Astrocyte (in vitro differentiated cells and primary cell): ENCODE results near the gene CERS6. TPM values are rescaled to one million over a fixed set of nuclear protein-coding genes. Genes with fewer than 3 reads are reported as not detected.

Experiments used
- DNase-seq: peaks from one replicate; pipeline ENCODE4 v3.0.0-alpha.2; 2010; ENCODE audit warnings: low read depth
- FAIRE-seq: peaks from 2 replicates; lab custom pipeline; 2011; peaks lifted over from hg19 to GRCh38; lab: Jason Lieb, UNC
- H2AFZ ChIP-seq: 2 replicates; pipeline ENCODE4 v1.6.0; 2012; ENCODE audit warnings: low read depth, low read length, inconsistent platforms
- H3K27ac ChIP-seq: 2 replicates; pipeline ENCODE4 v1.5.1; 2011; ENCODE audit warnings: low read depth, low read length, inconsistent platforms
- H3K27me3 ChIP-seq: 2 replicates; pipeline ENCODE4 v1.6.0; 2011; ENCODE audit warnings: low read length, inconsistent platforms; ENCODE audit not compliant: insufficient read depth
- H3K36me3 ChIP-seq: 2 replicates; pipeline ENCODE4 v1.5.1; 2011; ENCODE audit warnings: low read length, inconsistent platforms; ENCODE audit not compliant: insufficient read depth
- H3K4me1 ChIP-seq: 2 replicates; pipeline ENCODE4 v1.5.1; 2011; ENCODE audit warnings: low read length, inconsistent platforms; ENCODE audit not compliant: insufficient read depth
- H3K4me2 ChIP-seq: 2 replicates; pipeline ENCODE4 v1.6.0; 2012; ENCODE audit warnings: low read length, inconsistent platforms
- H3K4me3 ChIP-seq: 2 replicates; pipeline ENCODE4 v1.5.1; 2011; ENCODE audit warnings: low read depth, mild to moderate bottlenecking, low read length, inconsistent platforms; ENCODE audit not compliant: insufficient read depth
- H3K79me2 ChIP-seq: 2 replicates; pipeline ENCODE4 v1.6.0; 2012; ENCODE audit warnings: mild to moderate bottlenecking, low read length, inconsistent platforms; ENCODE audit not compliant: insufficient read depth
- H3K9ac ChIP-seq: 2 replicates; pipeline ENCODE4 v1.6.0; 2012; ENCODE audit warnings: mild to moderate bottlenecking, low read length, inconsistent platforms
- H3K9me3 ChIP-seq: 2 replicates; pipeline ENCODE4 v1.5.1; 2012; ENCODE audit warnings: low read depth, mild to moderate bottlenecking, low read length, inconsistent platforms; ENCODE audit not compliant: insufficient read depth
- H4K20me1 ChIP-seq: 2 replicates; pipeline ENCODE4 v1.6.0; 2012; ENCODE audit warnings: low read length, inconsistent platforms; ENCODE audit not compliant: insufficient read depth
- H3K27ac Mint-ChIP-seq: one replicate; pipeline ENCODE4 v1.8.0; 2021; ENCODE audit warnings: mild to moderate bottlenecking, mixed read lengths; ENCODE audit not compliant: unreplicated experiment
- H3K27me3 Mint-ChIP-seq: one replicate; pipeline ENCODE4 v1.8.0; 2021; ENCODE audit warnings: low read depth, mixed read lengths; ENCODE audit not compliant: unreplicated experiment
- H3K36me3 Mint-ChIP-seq: one replicate; pipeline ENCODE4 v1.8.0; 2021; ENCODE audit warnings: low read depth, mixed read lengths; ENCODE audit not compliant: unreplicated experiment
- H3K4me1 Mint-ChIP-seq: one replicate; pipeline ENCODE4 v1.8.0; 2021; ENCODE audit warnings: low read depth, mixed read lengths; ENCODE audit not compliant: unreplicated experiment
- H3K4me3 Mint-ChIP-seq: one replicate; pipeline ENCODE4 v1.8.0; 2021; ENCODE audit warnings: mild to moderate bottlenecking, moderate library complexity, mixed read lengths; ENCODE audit not compliant: unreplicated experiment
- H3K9me3 Mint-ChIP-seq: one replicate; pipeline ENCODE4 v1.8.0; 2021; ENCODE audit warnings: mild to moderate bottlenecking, mixed read lengths; ENCODE audit not compliant: unreplicated experiment
- CTCF ChIP-seq: IDR thresholded peaks from 2 replicates; pipeline ENCODE4 v1.5.1; 2011; ENCODE audit warnings: low read depth, mild to moderate bottlenecking, inconsistent platforms, low read length, moderate library complexity; ENCODE audit not compliant: insufficient read depth
- EZH2 ChIP-seq: IDR thresholded peaks from 2 replicates; pipeline ENCODE4 v1.6.1; 2012; ENCODE audit warnings: mild to moderate bottlenecking, low read length, inconsistent platforms; ENCODE audit not compliant: insufficient read depth
- total RNA-seq: library from RNA; stranded (reverse); gene quantifications from 2 replicates; pipeline ENCODE4 v1.2.1, GENCODE V29; 2021

Gene CERS6
- total RNA-seq, 1 donor from 2014 or later: 23.4 TPM

- no peaks in the 10 kb centered on the region for H3K79me2 ChIP-seq
- H3K27me3 Mint-ChIP-seq: no peaks in the 10 kb centered on the region
- TF ChIP-seq CTCF: no peak
- no peak for TF ChIP-seq EZH2
- H3K4me2 ChIP-seq: no peak overlapping the region
- H3K9me3 ChIP-seq: no peaks in the 10 kb centered on the region
- peak; percentile 44 for DNase-seq
- no peaks in the 10 kb centered on the region for H3K9me3 Mint-ChIP-seq
- FAIRE-seq: no peak
- H3K27ac Mint-ChIP-seq: no peak overlapping the region
- H3K4me1 ChIP-seq: no peaks in the 10 kb centered on the region
- H3K9ac ChIP-seq: no peak overlapping the region
- no peak overlapping the region for H3K4me3 ChIP-seq
- H3K27ac ChIP-seq: no peak overlapping the region
- H3K36me3 ChIP-seq: no peaks in the 10 kb centered on the region
- H2AFZ ChIP-seq: no peak overlapping the region
- no peaks in the 10 kb centered on the region for H3K36me3 Mint-ChIP-seq
- H3K27me3 ChIP-seq: no peaks in the 10 kb centered on the region
- no peak overlapping the region for H3K4me3 Mint-ChIP-seq
- peaks cover 1% of the 10 kb centered on the region for H3K4me1 Mint-ChIP-seq
- H4K20me1 ChIP-seq: no peaks in the 10 kb centered on the region
Measured at GRCh38 chr2:168781191-168781817, 325.2 kb downstream of the CERS6 start.

GRCh38 chr2:168782271-168782670 is 326.2 kb downstream of the CERS6 start:
- DNase-seq (no peak), FAIRE-seq (no peak)
- Mint-ChIP-seq H3K9me3 (no peaks in the 10 kb centered on the region), H3K36me3 (no peaks in the 10 kb centered on the region), H3K27ac (no peak overlapping the region), H3K4me1 (peaks cover 1% of the 10 kb centered on the region), H3K27me3 (no peaks in the 10 kb centered on the region), H3K4me3 (no peak overlapping the region)
- H3K36me3 ChIP-seq: no peaks in the 10 kb centered on the region
- H3K4me2 ChIP-seq: no peak overlapping the region
- no peak overlapping the region for H3K4me3 ChIP-seq
- no peaks in the 10 kb centered on the region for H3K27me3 ChIP-seq
- TF ChIP-seq CTCF (no peak), EZH2 (no peak)
- H3K9me3 ChIP-seq: no peaks in the 10 kb centered on the region
- H3K9ac ChIP-seq: no peak overlapping the region
- no peaks in the 10 kb centered on the region for H4K20me1 ChIP-seq
- H3K27ac ChIP-seq: no peak overlapping the region
- no peaks in the 10 kb centered on the region for H3K79me2 ChIP-seq
- no peaks in the 10 kb centered on the region for H3K4me1 ChIP-seq
- H2AFZ ChIP-seq: no peak overlapping the region

- Mint-ChIP-seq H3K27me3 (peaks cover 5% of the 10 kb centered on the region), H3K4me1 (peaks cover 1% of the 10 kb centered on the region), H3K36me3 (no peaks in the 10 kb centered on the region), H3K4me3 (no peak overlapping the region), H3K9me3 (no peaks in the 10 kb centered on the region), H3K27ac (no peak overlapping the region)
- no peak overlapping the region for H3K27ac ChIP-seq
- no peaks in the 10 kb centered on the region for H4K20me1 ChIP-seq
- H3K4me3 ChIP-seq: no peak overlapping the region
- H3K4me2 ChIP-seq: no peak overlapping the region
- H3K9ac ChIP-seq: no peak overlapping the region
- TF ChIP-seq CTCF (no peak), EZH2 (no peak)
- FAIRE-seq (no peak), DNase-seq (no peak)
- H2AFZ ChIP-seq: no peak overlapping the region
- H3K27me3 ChIP-seq: no peaks in the 10 kb centered on the region
- H3K4me1 ChIP-seq: no peaks in the 10 kb centered on the region
- H3K79me2 ChIP-seq: no peaks in the 10 kb centered on the region
- no peaks in the 10 kb centered on the region for H3K9me3 ChIP-seq
- H3K36me3 ChIP-seq: no peaks in the 10 kb centered on the region
Measured at GRCh38 chr2:168784993-168785392, 328.9 kb downstream of the CERS6 start.
